GM12801 (cell line): ENCODE measurements around the gene SND1.

Experiments used
- TF ChIP-seq, protein P1 (sequence below): IDR thresholded peaks from one replicate; pipeline ENCODE4 v1.5.1; 2011; ENCODE audit warnings: control low read depth; ENCODE audit not compliant: insufficient read length; ENCODE audit errors: extremely low read depth

SND1 gene

GRCh38 chr7:127651556-127652332, at the start of gene SND1:
Gene SND1 (plus strand): TSS chr7:127652194. CDS start chr7:127652374, 180 bp downstream.
- TF ChIP-seq, protein P1, sequence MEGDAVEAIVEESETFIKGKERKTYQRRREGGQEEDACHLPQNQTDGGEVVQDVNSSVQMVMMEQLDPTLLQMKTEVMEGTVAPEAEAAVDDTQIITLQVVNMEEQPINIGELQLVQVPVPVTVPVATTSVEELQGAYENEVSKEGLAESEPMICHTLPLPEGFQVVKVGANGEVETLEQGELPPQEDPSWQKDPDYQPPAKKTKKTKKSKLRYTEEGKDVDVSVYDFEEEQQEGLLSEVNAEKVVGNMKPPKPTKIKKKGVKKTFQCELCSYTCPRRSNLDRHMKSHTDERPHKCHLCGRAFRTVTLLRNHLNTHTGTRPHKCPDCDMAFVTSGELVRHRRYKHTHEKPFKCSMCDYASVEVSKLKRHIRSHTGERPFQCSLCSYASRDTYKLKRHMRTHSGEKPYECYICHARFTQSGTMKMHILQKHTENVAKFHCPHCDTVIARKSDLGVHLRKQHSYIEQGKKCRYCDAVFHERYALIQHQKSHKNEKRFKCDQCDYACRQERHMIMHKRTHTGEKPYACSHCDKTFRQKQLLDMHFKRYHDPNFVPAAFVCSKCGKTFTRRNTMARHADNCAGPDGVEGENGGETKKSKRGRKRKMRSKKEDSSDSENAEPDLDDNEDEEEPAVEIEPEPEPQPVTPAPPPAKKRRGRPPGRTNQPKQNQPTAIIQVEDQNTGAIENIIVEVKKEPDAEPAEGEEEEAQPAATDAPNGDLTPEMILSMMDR, result no peak

DNA sequence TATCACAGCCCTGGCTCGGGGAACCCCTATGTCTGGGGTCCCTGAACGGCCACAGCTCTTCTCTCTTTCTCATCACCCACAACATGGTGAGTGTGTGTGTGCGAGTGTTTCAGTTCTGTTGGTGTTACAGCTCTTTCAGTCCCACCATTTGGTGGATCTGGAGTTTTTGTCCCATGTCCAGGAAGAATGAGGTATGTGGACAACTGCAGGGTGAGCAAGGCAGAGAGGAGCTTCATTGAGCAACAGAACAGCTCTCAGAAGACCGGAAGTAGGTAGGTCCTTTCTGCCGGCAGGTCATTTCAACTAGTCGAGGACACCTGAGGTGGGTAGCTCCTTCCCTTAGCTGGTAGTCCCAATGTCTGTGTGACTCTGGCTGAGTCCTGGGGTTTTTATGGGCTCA, 43.5 kb upstream of the SND1 start:
- TF ChIP-seq, protein P1, result no peak

GRCh38 chr7:127609297-127609696, 42.7 kb upstream of the SND1 start:
- TF ChIP-seq, protein P1, result no peak

DNA sequence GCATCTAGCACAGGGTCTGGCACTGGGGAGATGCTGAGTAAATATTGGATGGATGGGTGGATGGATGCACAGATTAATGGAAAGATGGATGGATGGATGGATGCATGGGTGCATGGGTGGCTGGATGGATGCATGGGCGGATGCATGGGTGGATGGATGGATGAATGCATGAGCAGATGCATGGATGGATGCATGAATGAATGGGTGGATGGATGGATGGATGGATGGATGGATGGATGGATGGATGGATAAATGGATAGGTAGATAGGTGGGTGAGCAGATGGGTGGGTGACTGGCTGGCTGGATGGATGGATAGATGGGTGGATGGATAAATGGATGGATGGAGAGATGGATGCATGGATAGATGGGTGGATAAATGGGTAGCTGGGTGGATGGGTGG, 39.7 kb upstream of the SND1 start:
- TF ChIP-seq, protein P1, result no peak

GRCh38 chr7:127616724-127617123, 35.3 kb upstream of the SND1 start:
- TF ChIP-seq, protein P1, result no peak

DNA sequence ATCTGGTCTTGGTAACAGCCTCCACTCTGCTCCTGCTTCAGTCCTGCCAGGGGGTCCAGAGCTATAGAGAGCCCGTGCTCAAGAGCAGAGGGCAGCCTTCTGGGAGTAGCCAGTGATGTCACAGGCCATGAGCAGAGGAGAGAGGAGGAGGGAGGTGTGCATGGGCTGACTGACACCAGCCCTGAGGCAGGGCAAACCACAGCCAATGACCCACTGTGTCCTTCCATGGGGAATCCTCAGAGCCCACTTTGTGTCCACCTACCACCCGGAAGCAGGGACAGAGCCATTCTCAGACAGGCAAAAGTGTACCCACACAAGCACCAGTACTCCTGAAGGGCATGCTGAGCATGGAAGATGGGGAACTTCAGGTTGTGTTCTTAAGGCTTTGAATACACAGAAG, 34.0 kb upstream of the SND1 start, which contains the start of gene PAX4:
PAX4 (minus strand) TSS at position 101 of the 400 bp plus-strand sequence. CDS start 2,214 bp downstream, outside the sequence.
- TF ChIP-seq, protein P1, result no peak

- TF ChIP-seq, protein P1, result no peak
Observed at GRCh38 chr7:127618775-127619174, 33.2 kb upstream of the SND1 start.
